Measurements from ENCODE around the gene CD36.

DNA sequence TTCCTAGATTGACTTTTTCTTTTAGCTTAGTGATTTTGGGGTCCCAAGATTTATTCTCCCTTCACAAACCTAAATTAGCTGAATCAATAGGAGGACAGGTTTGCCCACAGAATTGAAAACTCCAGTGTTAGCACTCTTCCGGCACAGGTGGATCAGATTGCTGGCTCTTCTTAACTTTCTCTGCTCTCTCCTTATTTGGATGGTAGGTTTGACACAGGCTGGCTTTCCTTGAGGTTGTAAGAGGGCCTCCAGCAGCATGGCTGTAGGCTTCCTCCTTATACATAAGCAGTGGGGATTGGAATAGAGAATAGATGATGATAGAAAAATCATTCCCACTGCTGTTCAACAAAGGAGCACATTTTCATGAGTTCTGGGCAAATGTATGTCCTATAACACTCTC, 9.4 kb upstream of the CD36 start:
- TF ChIP-seq, protein P1, sequence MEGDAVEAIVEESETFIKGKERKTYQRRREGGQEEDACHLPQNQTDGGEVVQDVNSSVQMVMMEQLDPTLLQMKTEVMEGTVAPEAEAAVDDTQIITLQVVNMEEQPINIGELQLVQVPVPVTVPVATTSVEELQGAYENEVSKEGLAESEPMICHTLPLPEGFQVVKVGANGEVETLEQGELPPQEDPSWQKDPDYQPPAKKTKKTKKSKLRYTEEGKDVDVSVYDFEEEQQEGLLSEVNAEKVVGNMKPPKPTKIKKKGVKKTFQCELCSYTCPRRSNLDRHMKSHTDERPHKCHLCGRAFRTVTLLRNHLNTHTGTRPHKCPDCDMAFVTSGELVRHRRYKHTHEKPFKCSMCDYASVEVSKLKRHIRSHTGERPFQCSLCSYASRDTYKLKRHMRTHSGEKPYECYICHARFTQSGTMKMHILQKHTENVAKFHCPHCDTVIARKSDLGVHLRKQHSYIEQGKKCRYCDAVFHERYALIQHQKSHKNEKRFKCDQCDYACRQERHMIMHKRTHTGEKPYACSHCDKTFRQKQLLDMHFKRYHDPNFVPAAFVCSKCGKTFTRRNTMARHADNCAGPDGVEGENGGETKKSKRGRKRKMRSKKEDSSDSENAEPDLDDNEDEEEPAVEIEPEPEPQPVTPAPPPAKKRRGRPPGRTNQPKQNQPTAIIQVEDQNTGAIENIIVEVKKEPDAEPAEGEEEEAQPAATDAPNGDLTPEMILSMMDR (IDR thresholded peaks at IDR 0.05), result no peak
- TF ChIP-seq POLR2A (IDR thresholded peaks at IDR 0.05), result no peak

Measured in right lobe of liver (tissue), 4 donors.